HT-29 (cell line): ENCODE measurements around the gene FRMPD3. TPM values are rescaled to one million over a fixed set of nuclear protein-coding genes. Genes with fewer than 3 reads are reported as not detected.

ENCODE experiments used
- DNase-seq: peaks from one replicate; pipeline ENCODE4 v3.0.0-alpha.2; 2015; ENCODE audit warnings: low spot score
- total RNA-seq: library from RNA; depleted of rRNA; stranded (reverse); fragments of >200 nt; shearing (Covaris generic); gene quantifications from 2 replicates; pipeline ENCODE4 v1.2.3, GENCODE V29; 2014; rRNA removed

The FRMPD3 gene
- total RNA-seq, 1 experiment from 2014 or later = 0.03 TPM

GRCh38 chrX:107480272-107480671 lies 30.8 kb downstream of the FRMPD3 start:
- DNase-seq = no peak

DNA sequence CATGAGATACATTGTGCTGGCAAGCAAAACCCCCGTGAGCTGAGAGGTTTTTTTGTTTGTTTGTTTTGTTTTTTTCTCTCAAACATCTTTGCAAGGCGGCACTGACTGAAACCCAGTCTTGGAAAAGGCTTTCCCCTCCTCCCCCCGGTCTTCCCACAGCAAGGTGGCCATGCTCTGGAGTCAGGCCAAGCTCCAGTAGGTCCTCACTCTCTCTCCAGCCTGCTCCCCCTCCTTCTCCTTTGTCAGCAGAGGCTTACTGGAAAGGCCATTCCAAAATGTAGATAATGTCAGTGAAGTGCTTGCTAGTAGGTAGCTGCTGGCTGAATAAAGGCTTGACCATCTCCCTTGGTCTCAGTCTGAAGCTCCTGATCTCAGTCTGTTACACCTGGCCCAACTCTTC lies 32.6 kb downstream of the FRMPD3 start:
- no peak for DNase-seq

DNA sequence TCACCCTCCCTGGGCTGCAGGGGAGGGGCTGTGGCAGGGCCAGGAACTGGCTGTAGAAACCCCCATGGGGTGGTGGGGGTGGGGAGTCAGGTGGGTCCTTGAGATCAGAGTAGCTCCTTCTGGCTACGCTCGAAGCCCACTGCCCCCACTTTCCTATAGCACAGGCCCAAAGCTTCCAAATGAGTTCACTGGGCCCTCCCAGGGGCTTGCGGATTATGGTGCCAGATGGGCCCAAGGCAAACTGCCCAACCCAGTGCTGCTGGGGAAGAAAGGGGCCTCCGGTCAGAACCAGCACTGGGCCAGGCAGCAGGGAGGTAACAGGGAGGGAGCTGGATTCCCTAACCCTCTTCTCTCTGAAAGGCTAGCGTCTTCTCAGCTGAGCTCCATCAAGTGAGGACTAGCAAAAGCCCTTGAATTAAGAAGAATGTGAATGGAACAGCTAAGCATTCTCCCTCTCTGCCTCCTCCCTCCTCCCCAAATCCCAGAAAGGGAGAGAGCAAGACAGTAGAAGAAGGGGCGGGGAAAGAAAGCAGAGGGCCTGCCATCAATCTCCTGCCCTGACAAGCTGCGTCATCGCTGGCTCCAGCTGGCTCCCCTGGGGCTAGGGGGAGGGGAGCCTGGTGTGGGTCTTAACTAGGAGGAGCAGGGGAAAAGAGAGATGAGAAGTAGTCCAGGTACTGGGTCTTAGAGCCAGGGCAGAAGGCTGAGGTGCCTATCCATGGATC lies 34.7 kb downstream of the FRMPD3 start:
- DNase-seq = no peak

- no peak for DNase-seq
These were observed 35.6 kb downstream of the FRMPD3 start for GRCh38 chrX:107485013-107485412.

- DNase-seq = no peak
These were observed 43.7 kb downstream of the FRMPD3 start for GRCh38 chrX:107493141-107493540.

- no peak for DNase-seq
These were observed 47.3 kb downstream of the FRMPD3 start for GRCh38 chrX:107496786-107497185.

Other genes starting within 250 kb of the FRMPD3 start
- 44.2 and 46.7 TPM in 2 replicates for gene NUP62CL, start 243.2 kb upstream of the FRMPD3 start, total RNA-seq
- not detected in 2 replicates for gene DNAAF6, start 243.0 kb upstream of the FRMPD3 start, total RNA-seq
- gene PRPS1, start 178.9 kb downstream of the FRMPD3 start, total RNA-seq = 34.4 and 37.8 TPM in 2 replicates